GM18868 (cell line): ENCODE measurements around the gene SRSF5.
"Not testable (repeated sequence)": the region's sequence is repeated elsewhere in the genome, so short reads cannot be mapped to it uniquely, and the experiment has no call there.

Experiments used
- ATAC-seq: cut with Tn5 transposase; IDR thresholded peaks from one replicate; pipeline ENCODE4 v1.9.1; 2021; ENCODE audit warnings: mild to moderate bottlenecking, moderate library complexity; ENCODE audit not compliant: unreplicated experiment

Gene SRSF5

GRCh38 chr14:69804902-69805301 is 38.0 kb downstream of the SRSF5 start:
- no peak for ATAC-seq

GRCh38 chr14:69807192-69807591 is 40.2 kb downstream of the SRSF5 start:
- ATAC-seq, result no peak

DNA sequence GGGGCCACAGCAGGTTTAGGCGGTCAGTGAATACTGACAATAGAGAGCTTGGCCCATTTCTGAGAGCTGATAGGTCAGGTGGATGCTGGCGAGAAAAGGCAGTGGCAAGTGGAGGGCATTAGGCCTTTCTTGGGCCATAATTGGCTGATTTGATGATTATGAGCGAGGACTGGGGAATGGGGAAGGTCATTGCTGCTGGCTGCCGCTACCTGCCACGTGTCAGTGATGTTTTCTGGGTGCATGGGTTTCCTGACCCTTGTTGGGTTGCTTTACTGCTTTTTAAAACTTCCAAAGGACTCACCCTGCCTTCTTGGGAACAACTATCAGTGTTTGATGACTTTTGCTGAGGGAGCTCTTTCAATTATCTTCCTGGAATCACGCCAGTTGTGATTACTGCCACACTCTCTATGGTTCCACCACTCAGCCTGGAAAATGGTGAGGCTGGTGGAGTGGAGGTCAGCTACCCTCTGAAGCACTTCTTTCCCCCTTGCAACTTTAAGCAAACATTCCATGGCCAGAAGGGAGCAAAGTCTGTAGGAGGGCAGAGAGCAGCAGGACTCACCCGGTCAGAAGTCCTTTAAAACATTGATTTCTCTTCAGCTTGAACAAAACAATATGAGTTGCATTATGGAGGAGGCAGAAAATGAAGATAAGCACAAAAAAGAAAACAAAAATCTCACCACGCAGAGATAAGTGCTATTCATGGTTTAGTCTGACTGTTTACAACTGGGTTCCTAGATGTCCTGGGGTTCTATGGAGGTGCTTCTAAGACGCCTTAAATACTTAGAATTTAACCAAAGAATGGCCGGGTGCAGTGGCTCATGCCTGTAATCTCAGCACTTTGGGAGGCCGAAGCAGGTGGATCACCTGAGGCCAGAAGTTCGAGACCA is 42.2 kb downstream of the SRSF5 start:
- ATAC-seq, result no peak

DNA sequence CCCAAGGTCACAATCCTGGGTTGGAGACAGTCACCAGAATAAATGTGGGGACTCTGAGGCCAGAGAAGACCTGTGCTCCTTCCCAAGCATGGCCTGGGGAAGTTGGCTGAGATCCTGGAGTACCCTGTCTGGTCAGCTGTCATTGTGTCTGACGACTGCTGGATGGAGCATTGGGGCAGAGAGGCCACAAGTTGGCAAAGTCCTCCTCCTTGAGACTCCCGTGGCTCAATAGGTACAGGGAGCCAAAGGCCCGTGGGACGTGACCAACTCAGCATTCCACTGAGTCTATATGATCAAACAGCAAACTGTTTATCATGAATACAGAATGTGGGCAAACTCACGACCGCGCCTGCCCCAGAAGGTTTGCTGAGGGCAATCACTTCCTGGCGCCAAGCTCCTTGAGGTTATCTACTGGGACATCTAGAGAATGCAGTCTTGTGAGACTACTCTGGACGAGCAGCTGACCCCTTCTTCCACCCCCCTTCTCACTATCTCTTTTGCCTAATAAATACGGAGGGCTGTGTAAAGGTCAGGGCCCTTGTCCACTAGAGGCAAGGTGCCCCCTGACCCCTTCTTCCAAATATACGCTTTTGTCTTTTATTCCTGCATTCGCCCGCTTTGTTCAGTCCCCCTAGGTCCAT is 44.4 kb downstream of the SRSF5 start:
- ATAC-seq, result no peak

- ATAC-seq, result no peak
These were observed 44.9 kb downstream of the SRSF5 start for GRCh38 chr14:69811868-69812252.

- no peak for ATAC-seq
These were observed 45.8 kb downstream of the SRSF5 start for GRCh38 chr14:69812711-69813110.

- not testable (repeated sequence) for ATAC-seq
These were observed 46.4 kb downstream of the SRSF5 start for GRCh38 chr14:69813346-69813745.

- no peak for ATAC-seq
These were observed 47.5 kb downstream of the SRSF5 start for GRCh38 chr14:69814397-69814796.

DNA sequence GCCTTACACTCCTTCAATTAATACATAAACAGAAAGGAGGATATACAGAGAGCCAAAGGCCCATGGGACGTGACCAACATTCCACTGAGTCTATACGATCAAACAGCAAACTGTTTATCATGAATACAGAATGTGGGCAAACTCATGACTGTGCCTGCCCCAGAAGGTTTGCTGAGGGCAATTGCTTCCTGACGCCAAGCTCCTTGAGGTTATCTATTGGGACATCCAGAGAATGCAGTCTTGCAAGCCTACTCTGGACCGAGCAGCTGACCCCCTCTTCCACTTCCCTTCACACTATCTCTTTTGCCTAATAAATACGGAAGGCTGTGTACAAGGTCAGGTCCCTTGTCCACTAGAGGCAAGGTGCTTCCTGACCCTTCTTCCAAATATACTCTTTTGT is 48.6 kb downstream of the SRSF5 start:
- ATAC-seq, result no peak

- no peak for ATAC-seq
These were observed 49.3 kb downstream of the SRSF5 start for GRCh38 chr14:69816216-69816615.

DNA sequence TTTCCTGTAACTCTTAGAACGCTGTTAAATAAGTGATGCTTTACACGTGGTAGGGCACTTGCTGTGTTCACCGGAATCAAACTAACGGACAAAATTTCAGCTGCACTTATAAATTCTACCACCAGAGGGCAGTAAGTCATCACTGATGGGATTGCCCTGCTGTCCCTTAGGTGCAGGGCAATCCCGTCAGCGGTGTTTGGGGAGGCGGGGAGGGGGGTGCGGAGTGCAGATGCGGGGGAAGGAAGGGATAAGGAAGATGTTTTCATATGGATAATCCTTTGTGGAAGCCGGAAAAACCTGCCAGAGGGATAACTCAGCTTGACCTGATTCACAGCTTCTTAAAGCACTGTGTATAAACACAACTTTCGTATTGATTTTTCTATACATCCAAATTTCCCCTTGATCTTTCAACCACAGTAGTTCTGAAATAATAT is 51.8 kb downstream of the SRSF5 start:
- no peak for ATAC-seq

DNA sequence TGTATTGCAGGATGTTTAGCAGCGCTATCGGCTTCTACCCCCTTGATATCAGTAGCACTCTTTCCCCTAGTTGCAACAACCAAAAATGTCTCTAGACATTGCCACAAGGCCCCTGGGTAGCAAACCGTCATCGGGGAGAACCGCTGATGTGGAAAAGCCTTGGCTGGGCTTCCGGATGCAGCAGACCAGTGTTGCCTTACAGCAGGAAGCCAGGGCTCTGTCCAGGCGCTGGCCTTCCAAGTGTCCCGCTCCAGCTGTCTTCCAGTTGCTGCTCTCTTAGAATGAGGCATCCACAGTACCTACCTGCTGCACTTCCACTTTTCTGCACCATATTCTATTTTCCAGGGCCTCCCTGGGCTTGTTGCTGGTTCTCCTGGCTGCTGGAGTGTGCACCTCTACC is 52.7 kb downstream of the SRSF5 start:
- ATAC-seq, result no peak

- ATAC-seq, result no peak
These were observed 54.0 kb downstream of the SRSF5 start for GRCh38 chr14:69820991-69821390.
